ENCODE measurements around the gene TMEM117. TPM values are rescaled to one million over a fixed set of nuclear protein-coding genes. Genes with fewer than 3 reads are reported as not detected.

TMEM117 gene
- total RNA-seq, 1 donor: 22.4 TPM

GRCh38 chr12:44379831-44380230 is 544.0 kb downstream of the TMEM117 start:
- Histone ChIP-seq H3K4me1 (ENCODE audit: insufficient read depth, low read length) (no peaks in the 10 kb centered on the region), H3K4me3 (ENCODE audit: insufficient read depth, low read length) (no peak overlapping the region), H3K27me3 (ENCODE audit: insufficient read depth, low read length) (no peaks in the 10 kb centered on the region), H3K9me3 (ENCODE audit: low read depth, low read length) (no peaks in the 10 kb centered on the region), H2AFZ (ENCODE audit: low read length) (no peak overlapping the region), H3K36me3 (ENCODE audit: insufficient read depth, low read length) (no peaks in the 10 kb centered on the region), H3K79me2 (ENCODE audit: insufficient read depth, low read length) (no peaks in the 10 kb centered on the region), H3K4me2 (ENCODE audit: insufficient read depth, low read length) (no peak overlapping the region), H4K20me1 (ENCODE audit: insufficient read depth, low read length) (no peaks in the 10 kb centered on the region), H3K27ac (ENCODE audit: low read depth, low read length) (no peak overlapping the region)
- TF ChIP-seq, protein P1, sequence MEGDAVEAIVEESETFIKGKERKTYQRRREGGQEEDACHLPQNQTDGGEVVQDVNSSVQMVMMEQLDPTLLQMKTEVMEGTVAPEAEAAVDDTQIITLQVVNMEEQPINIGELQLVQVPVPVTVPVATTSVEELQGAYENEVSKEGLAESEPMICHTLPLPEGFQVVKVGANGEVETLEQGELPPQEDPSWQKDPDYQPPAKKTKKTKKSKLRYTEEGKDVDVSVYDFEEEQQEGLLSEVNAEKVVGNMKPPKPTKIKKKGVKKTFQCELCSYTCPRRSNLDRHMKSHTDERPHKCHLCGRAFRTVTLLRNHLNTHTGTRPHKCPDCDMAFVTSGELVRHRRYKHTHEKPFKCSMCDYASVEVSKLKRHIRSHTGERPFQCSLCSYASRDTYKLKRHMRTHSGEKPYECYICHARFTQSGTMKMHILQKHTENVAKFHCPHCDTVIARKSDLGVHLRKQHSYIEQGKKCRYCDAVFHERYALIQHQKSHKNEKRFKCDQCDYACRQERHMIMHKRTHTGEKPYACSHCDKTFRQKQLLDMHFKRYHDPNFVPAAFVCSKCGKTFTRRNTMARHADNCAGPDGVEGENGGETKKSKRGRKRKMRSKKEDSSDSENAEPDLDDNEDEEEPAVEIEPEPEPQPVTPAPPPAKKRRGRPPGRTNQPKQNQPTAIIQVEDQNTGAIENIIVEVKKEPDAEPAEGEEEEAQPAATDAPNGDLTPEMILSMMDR (IDR thresholded peaks at IDR 0.05; ENCODE audit: extremely low read depth, low read depth, low read length): no peak
- DNase-seq (ENCODE audit: insufficient read length, low spot score, missing footprints): no peak

GRCh38 chr12:44380861-44381260 is 545.0 kb downstream of the TMEM117 start:
- Histone ChIP-seq H3K27me3 (ENCODE audit: insufficient read depth, low read length) (no peaks in the 10 kb centered on the region), H3K36me3 (ENCODE audit: insufficient read depth, low read length) (no peaks in the 10 kb centered on the region)

DNA sequence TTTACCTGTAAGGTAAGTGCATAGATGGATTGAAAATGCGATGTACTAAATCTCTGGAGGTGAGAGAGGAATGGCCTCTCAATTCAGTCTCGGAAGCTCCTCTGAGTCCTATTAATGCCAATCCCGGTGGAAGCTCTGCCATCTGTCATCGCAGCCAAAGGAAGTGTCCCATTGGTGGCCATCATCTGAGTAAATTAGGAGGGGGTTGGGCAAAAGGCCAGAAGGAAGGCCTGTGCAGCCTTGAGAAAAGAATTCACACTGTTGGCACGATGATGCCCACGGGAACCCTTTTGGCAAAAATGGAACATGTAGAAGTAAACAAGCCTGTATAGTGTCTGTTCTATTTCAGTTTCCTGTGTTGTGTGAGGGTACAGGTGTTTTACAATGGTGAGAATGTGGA is 545.5 kb downstream of the TMEM117 start:
- Histone ChIP-seq H3K4me3 (ENCODE audit: insufficient read depth, low read length) (no peak overlapping the region), H3K4me1 (ENCODE audit: insufficient read depth, low read length) (no peaks in the 10 kb centered on the region), H3K79me2 (ENCODE audit: insufficient read depth, low read length) (no peaks in the 10 kb centered on the region), H3K9me3 (ENCODE audit: low read depth, low read length) (no peaks in the 10 kb centered on the region), H3K36me3 (ENCODE audit: insufficient read depth, low read length) (no peaks in the 10 kb centered on the region), H4K20me1 (ENCODE audit: insufficient read depth, low read length) (no peaks in the 10 kb centered on the region), H3K4me2 (ENCODE audit: insufficient read depth, low read length) (no peak overlapping the region), H3K27ac (ENCODE audit: low read depth, low read length) (no peak overlapping the region), H2AFZ (ENCODE audit: low read length) (no peak overlapping the region), H3K27me3 (ENCODE audit: insufficient read depth, low read length) (no peaks in the 10 kb centered on the region)
- no peak for DNase-seq (ENCODE audit: insufficient read length, low spot score, missing footprints)
- TF ChIP-seq, protein P1 (IDR thresholded peaks at IDR 0.05; ENCODE audit: extremely low read depth, low read depth, low read length): no peak

More at GRCh38 chr12:44380861-44381260, 545.0 kb downstream of the TMEM117 start:
- H3K4me3 ChIP-seq (ENCODE audit: insufficient read depth, low read length): no peak overlapping the region
- H3K4me1 ChIP-seq (ENCODE audit: insufficient read depth, low read length): no peaks in the 10 kb centered on the region
- no peaks in the 10 kb centered on the region for H3K79me2 ChIP-seq (ENCODE audit: insufficient read depth, low read length)
- H3K4me2 ChIP-seq (ENCODE audit: insufficient read depth, low read length): no peak overlapping the region
- H3K9me3 ChIP-seq (ENCODE audit: low read depth, low read length): no peaks in the 10 kb centered on the region
- H2AFZ ChIP-seq (ENCODE audit: low read length): no peak overlapping the region
- no peak overlapping the region for H3K27ac ChIP-seq (ENCODE audit: low read depth, low read length)
- TF ChIP-seq, protein P1 (IDR thresholded peaks at IDR 0.05; ENCODE audit: extremely low read depth, low read depth, low read length): no peak
- DNase-seq (ENCODE audit: insufficient read length, low spot score, missing footprints): no peak
- no peaks in the 10 kb centered on the region for H4K20me1 ChIP-seq (ENCODE audit: insufficient read depth, low read length)

- no peaks in the 10 kb centered on the region for H3K9me3 ChIP-seq (ENCODE audit: low read depth, low read length)
- no peaks in the 10 kb centered on the region for H3K36me3 ChIP-seq (ENCODE audit: insufficient read depth, low read length)
- H3K79me2 ChIP-seq (ENCODE audit: insufficient read depth, low read length): no peaks in the 10 kb centered on the region
- DNase-seq (ENCODE audit: insufficient read length, low spot score, missing footprints): no peak
- H3K27ac ChIP-seq (ENCODE audit: low read depth, low read length): no peak overlapping the region
- H3K4me2 ChIP-seq (ENCODE audit: insufficient read depth, low read length): no peak overlapping the region
- H3K4me3 ChIP-seq (ENCODE audit: insufficient read depth, low read length): no peak overlapping the region
- TF ChIP-seq, protein P1 (IDR thresholded peaks at IDR 0.05; ENCODE audit: extremely low read depth, low read depth, low read length): no peak
- H4K20me1 ChIP-seq (ENCODE audit: insufficient read depth, low read length): no peaks in the 10 kb centered on the region
- no peaks in the 10 kb centered on the region for H3K4me1 ChIP-seq (ENCODE audit: insufficient read depth, low read length)
- no peaks in the 10 kb centered on the region for H3K27me3 ChIP-seq (ENCODE audit: insufficient read depth, low read length)
- no peak overlapping the region for H2AFZ ChIP-seq (ENCODE audit: low read length)
These were observed 548.3 kb downstream of the TMEM117 start for GRCh38 chr12:44384136-44384535.

All from osteoblast (primary cell).